ENCODE data around the gene MAP3K5. TPM values are rescaled to one million over a fixed set of nuclear protein-coding genes. Genes with fewer than 3 reads are reported as not detected.

MAP3K5 gene
- total and polyA plus RNA-seq, 2 donors (not counting 3 experiments of a cell fraction or from before 2014, with no cell fraction given) = 1.5 to 7.0 TPM

DNA sequence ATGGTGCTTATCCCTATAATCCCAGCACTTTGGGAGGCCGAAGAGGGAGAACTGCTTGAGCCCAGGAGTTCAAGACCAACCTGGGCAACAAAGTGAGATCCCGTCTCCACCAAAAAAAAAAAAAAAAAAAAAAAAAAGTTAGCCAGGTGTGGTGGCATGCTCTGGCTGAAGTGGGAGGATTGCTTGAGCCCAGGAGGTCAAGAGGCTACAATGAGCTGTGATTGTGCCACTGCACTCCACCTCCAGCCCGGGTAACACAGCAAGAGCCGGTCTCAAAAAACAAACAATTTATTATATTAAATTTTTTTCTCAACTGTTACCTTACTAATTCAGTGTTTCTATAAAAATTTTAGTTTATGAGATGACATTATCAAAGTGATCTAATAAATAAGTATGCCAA is 156.7 kb downstream of the MAP3K5 start:
- Histone ChIP-seq H3K4me2 (ENCODE audit: insufficient read depth, low read length) (no peak overlapping the region), H3K9ac (replicated peaks; ENCODE audit: extremely low read depth, insufficient read depth, low read length) (no peak overlapping the region), H3K36me3 (ENCODE audit: control insufficient read depth in 2 of 2, extremely low read depth in 1 of 2, insufficient read depth in 2 of 2, low read length in 2 of 2) (no peaks in the 10 kb centered on the region), H3K4me3 (replicated peaks in 1 of 3; ENCODE audit: insufficient read depth in 1 of 3, low read depth in 1 of 3, low read length in 3 of 3) (no peak overlapping the region), H3K9me1 (replicated peaks; ENCODE audit: control insufficient read depth, extremely low read depth, insufficient read depth, low read length) (no peaks in the 10 kb centered on the region), H3K9me3 (replicated peaks; ENCODE audit: control insufficient read depth, insufficient read depth, low read length) (no peaks in the 10 kb centered on the region), H3K27me3 (ENCODE audit: control insufficient read depth in 2 of 2, insufficient read depth in 2 of 2, low read length in 2 of 2) (no peaks in the 10 kb centered on the region), H3K79me2 (ENCODE audit: control insufficient read depth, insufficient read depth, low read length) (no peaks in the 10 kb centered on the region), H3K4me1 (ENCODE audit: control insufficient read depth, extremely low read depth, insufficient read depth, low read length) (no peaks in the 10 kb centered on the region), H4K20me1 (replicated peaks; ENCODE audit: control insufficient read depth, extremely low read depth, insufficient read depth, low read length) (no peaks in the 10 kb centered on the region), H3K27ac (ENCODE audit: insufficient read depth, low read depth, low read length) (no peak overlapping the region), H2AFZ (ENCODE audit: low read depth, low read length) (no peak overlapping the region)
- FAIRE-seq (no peak), DNase-seq (ENCODE audit: low read depth, low spot score) (no peak)
- ChIA-PET CTCF (interaction anchor here (0.7 to 3.2 kb wide), 4 partner anchors 10 to 156 kb away, joined by 3 to 21 read pairs (median 10); partner anchors contain the start of gene MAP3K5), POLR2A (interaction anchor here (0.7 kb wide), 1 partner anchor 9 kb away, joined by 6 read pairs; no protein-coding TSS in a partner anchor)
- intact Hi-C loops (cut with micrococcal nuclease) (no loop called here), dilution Hi-C loops (cut with MboI; ENCODE audit: extremely low pct_ligation_motif_present, low sequenced_read_pairs) (no loop called here)
- BruUV-seq (replicated peaks) = no TSS peak
- no peak for TF ChIP-seq POLR2A (IDR thresholded peaks at IDR 0.05; ENCODE audit: low read depth, low read length)
- TF ChIP-seq GATA2 (IDR thresholded peaks at IDR 0.05; ENCODE audit: insufficient read depth, insufficient read length, low read depth, low read length) = no peak
- TF ChIP-seq, protein P1, sequence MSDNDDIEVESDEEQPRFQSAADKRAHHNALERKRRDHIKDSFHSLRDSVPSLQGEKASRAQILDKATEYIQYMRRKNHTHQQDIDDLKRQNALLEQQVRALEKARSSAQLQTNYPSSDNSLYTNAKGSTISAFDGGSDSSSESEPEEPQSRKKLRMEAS (IDR thresholded peaks at IDR 0.05; ENCODE audit: insufficient read depth, insufficient read length) = no peak

DNA sequence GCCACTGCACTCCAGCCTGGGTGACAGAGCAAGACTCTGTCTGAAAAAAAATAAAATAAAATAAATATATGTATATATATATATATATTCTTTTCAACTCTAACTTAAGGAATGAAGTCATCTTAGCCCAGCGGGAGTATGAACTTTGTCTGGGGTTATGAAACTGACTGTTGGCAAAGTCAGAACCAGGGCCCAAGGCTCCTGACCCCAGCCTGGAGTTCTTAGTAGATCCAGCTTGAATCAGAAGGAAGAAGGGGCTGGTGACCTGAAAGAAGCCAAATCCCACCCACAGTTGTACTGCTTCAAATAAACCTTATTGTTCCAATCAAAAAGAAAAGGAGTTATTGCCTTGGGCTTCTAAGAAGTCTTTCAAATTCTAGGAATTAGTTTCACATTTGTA is 158.9 kb downstream of the MAP3K5 start:
- Histone ChIP-seq H3K27ac (ENCODE audit: insufficient read depth, low read depth, low read length) (no peak overlapping the region), H3K9ac (replicated peaks; ENCODE audit: extremely low read depth, insufficient read depth, low read length) (no peak overlapping the region), H3K9me3 (replicated peaks; ENCODE audit: control insufficient read depth, insufficient read depth, low read length) (no peaks in the 10 kb centered on the region), H3K79me2 (ENCODE audit: control insufficient read depth, insufficient read depth, low read length) (no peaks in the 10 kb centered on the region), H3K4me1 (ENCODE audit: control insufficient read depth, extremely low read depth, insufficient read depth, low read length) (no peaks in the 10 kb centered on the region), H3K9me1 (replicated peaks; ENCODE audit: control insufficient read depth, extremely low read depth, insufficient read depth, low read length) (no peaks in the 10 kb centered on the region), H3K36me3 (ENCODE audit: control insufficient read depth in 2 of 2, extremely low read depth in 1 of 2, insufficient read depth in 2 of 2, low read length in 2 of 2) (no peaks in the 10 kb centered on the region), H3K4me2 (ENCODE audit: insufficient read depth, low read length) (no peak overlapping the region), H3K27me3 (ENCODE audit: control insufficient read depth in 2 of 2, insufficient read depth in 2 of 2, low read length in 2 of 2) (no peaks in the 10 kb centered on the region), H4K20me1 (replicated peaks; ENCODE audit: control insufficient read depth, extremely low read depth, insufficient read depth, low read length) (no peaks in the 10 kb centered on the region), H3K4me3 (replicated peaks in 1 of 3; ENCODE audit: insufficient read depth in 1 of 3, low read depth in 1 of 3, low read length in 3 of 3) (no peak overlapping the region), H2AFZ (ENCODE audit: low read depth, low read length) (no peak overlapping the region)
- no peak for DNase-seq (ENCODE audit: low read depth, low spot score)
- TF ChIP-seq POLR2AphosphoS5 (IDR thresholded peaks at IDR 0.05; ENCODE audit: insufficient read depth, low read depth, low read length) = no peak
- no peak for TF ChIP-seq EZH2 (IDR thresholded peaks at IDR 0.05; ENCODE audit: borderline replicate concordance, low read depth, low read length, severe bottlenecking)
- no peak for TF ChIP-seq POLR2A (IDR thresholded peaks at IDR 0.05; ENCODE audit: low read depth, low read length)
- TF ChIP-seq, protein P1 (IDR thresholded peaks at IDR 0.05; ENCODE audit: insufficient read depth, insufficient read length) = no peak
- no peak for TF ChIP-seq JUN (IDR thresholded peaks at IDR 0.05; ENCODE audit: borderline replicate concordance, insufficient read depth, insufficient read length, low read depth)
- no peak for TF ChIP-seq MYC (IDR thresholded peaks at IDR 0.05; ENCODE audit: low read depth, low read length)
- TF ChIP-seq CTCF (IDR thresholded peaks at IDR 0.05; ENCODE audit: extremely low read depth in 1 of 2, insufficient read depth in 1 of 2, low read depth in 1 of 2, low read length in 2 of 2) = no peak
- no peak for TF ChIP-seq GATA2 (IDR thresholded peaks at IDR 0.05; ENCODE audit: insufficient read depth, insufficient read length, low read depth, low read length)
- no peak for TF ChIP-seq FOS (IDR thresholded peaks at IDR 0.05; ENCODE audit: borderline replicate concordance, insufficient read depth, low read length)
- ChIA-PET CTCF (interaction anchor here (0.6 to 3.2 kb wide), 2 partner anchors 12 to 159 kb away, joined by 4 to 21 read pairs; partner anchors contain the start of gene MAP3K5), POLR2A (no interaction called here)
- BruUV-seq (replicated peaks) = no TSS peak
- dilution Hi-C loops (cut with MboI; ENCODE audit: extremely low pct_ligation_motif_present, low sequenced_read_pairs) = no loop called here
- no peak for FAIRE-seq
- intact Hi-C loops (cut with micrococcal nuclease) = no loop called here

All from endothelial cell of umbilical vein (primary cell).